GM20000 (cell line): ENCODE data around the gene SHQ1.

Experiments
- DNase-seq: peaks from one replicate; pipeline ENCODE4 v3.0.0; 2012; ENCODE audit warnings: low spot score
- TF ChIP-seq, protein P1 (sequence below): IDR thresholded peaks from 2 replicates; pipeline ENCODE4 v1.5.1; 2012; ENCODE audit warnings: mild to moderate bottlenecking, control low read depth; ENCODE audit errors: extremely low read depth, missing control alignments

SHQ1 gene

DNA sequence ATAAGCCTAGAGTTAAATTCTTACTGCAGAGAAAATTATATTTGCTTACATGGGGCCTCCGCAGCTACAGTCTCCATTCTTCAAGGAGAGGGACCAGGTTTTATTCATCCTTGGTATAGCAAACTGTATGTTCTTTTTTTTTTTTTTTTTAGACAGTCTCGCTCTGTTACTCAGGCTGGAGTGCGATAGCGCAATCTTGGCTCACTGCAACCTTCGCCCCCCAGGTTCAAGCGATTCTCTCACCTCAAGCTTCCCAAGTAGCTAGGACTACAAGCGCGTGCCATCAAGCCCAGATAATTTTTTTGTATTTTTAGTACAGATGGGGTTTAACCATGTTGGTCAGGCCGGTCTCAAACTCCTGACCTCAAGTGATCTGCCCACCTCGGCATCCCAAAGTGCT lies 2.1 kb downstream of the SHQ1 start:
- TF ChIP-seq, protein P1, sequence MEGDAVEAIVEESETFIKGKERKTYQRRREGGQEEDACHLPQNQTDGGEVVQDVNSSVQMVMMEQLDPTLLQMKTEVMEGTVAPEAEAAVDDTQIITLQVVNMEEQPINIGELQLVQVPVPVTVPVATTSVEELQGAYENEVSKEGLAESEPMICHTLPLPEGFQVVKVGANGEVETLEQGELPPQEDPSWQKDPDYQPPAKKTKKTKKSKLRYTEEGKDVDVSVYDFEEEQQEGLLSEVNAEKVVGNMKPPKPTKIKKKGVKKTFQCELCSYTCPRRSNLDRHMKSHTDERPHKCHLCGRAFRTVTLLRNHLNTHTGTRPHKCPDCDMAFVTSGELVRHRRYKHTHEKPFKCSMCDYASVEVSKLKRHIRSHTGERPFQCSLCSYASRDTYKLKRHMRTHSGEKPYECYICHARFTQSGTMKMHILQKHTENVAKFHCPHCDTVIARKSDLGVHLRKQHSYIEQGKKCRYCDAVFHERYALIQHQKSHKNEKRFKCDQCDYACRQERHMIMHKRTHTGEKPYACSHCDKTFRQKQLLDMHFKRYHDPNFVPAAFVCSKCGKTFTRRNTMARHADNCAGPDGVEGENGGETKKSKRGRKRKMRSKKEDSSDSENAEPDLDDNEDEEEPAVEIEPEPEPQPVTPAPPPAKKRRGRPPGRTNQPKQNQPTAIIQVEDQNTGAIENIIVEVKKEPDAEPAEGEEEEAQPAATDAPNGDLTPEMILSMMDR, result no peak
- DNase-seq, result no peak

DNA sequence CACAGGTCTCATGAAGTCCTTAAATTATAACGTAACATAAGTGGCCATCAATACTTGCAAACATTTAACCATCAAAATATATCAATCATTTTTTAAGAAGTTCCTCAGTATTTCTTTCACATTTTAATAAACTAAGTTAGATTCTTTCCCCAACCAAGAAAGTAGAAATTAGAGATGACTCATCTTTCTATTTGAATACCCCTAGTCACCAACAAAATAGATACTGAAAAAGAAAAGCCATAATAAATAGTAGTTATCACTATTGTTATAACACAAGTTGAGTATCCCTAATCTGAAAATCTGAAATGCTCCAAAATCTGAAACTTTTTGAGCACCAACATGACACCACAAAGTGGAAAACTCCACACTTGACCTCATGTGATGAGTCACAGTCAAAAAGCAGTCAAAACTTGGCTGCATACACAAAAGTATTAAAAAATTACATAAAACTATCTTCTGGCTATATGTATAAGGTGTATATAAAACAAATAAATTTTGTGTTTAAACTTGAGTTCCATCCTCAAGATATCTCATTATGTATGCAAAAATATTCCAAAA lies 3.7 kb downstream of the SHQ1 start:
- no peak for DNase-seq
- TF ChIP-seq, protein P1, result no peak

DNA sequence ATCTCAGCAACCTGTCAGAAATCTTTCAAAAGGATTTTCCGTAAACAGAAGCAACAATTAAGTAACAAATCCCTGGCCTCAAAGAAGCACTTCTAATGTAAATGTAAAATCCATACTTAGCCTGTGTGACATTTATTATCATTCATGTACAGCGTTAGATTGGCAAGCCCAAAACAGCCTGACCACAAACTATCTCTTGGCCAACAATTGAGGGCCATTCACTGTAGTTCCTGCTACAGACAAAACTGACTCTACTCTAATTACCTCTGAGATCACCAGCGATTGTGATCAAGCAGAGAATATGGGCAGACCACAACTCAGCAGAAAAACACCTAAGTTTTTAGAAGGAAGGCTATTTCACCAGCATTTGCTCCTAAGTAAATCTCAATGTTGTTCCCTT lies 9.2 kb downstream of the SHQ1 start:
- no peak for DNase-seq
- TF ChIP-seq, protein P1, result no peak

DNA sequence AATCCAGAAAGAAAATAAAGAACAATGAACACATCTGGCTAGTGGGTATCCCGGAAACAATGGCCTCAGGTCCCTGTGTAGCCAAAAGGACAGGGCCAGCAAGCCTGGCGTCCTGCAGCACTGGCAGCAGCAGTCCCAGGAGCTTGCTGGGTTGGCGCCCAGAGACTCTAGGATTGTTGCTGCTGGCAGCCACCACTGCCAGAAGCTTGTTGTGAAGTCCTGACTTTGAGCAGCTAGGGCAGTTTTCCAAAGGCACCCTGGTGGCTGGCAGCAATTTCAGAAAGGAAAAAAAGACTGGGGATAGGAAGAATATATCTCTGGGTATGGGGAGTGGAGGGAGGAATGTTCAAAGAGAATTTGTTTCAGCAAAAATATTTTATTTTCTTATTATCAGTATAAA lies 11.3 kb downstream of the SHQ1 start:
- no peak for DNase-seq
- TF ChIP-seq, protein P1, result no peak

DNA sequence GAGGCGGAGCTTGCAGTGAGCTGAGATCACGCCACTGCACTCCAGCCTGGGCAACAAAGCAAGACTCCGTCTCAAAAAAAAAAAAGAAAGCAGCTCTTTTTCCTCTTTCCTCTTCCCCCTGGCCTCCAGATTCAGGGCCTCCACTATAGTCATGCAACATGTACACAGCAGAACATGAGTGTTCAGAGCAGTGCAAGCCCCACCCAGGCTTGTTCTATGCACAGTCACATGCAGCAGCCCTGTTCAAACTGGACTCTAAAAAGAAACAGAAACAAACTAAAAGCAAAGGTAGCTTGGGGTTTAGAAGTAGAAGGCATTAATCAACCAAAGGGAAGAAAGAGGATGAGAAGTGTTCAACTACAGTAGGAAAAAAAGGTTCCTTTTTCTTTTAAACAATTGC lies 11.8 kb downstream of the SHQ1 start:
- DNase-seq, result no peak
- TF ChIP-seq, protein P1, result no peak

DNA sequence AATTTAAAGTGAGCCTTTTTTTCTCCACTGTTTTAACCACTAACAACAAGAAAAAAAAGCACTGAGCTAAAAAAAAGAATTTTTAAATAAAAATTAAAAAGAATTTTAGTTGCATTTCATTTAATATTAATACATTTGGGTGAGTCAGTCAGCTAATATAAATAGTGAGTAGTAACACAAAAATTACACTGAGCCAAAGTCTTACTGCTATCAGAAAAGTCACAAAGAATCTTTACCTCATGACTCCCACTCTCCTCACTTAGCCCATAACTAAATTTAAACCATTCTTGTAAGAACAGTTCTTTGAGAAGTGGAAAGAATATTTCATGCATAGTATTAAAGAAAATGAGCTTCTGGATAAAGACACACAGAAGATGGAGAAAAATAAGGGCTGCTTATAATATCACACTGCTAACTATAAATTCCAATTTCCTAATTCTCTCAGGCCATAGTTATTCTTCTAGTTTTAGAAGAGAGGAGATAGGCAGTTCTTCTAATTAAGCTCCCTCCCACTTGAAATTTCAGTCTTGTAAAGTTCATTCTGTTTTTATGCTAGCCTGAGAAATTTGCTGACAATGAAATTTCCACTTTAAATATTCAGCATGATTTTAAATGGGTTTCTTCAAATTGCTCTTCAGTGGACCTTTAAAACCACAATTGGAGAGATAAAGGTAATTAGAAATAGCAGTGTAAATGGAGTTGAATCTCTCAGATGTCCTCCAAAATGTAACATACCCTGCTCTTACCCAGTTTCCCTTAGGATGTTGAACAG lies 17.6 kb downstream of the SHQ1 start:
- TF ChIP-seq, protein P1, result no peak
- no peak for DNase-seq

DNA sequence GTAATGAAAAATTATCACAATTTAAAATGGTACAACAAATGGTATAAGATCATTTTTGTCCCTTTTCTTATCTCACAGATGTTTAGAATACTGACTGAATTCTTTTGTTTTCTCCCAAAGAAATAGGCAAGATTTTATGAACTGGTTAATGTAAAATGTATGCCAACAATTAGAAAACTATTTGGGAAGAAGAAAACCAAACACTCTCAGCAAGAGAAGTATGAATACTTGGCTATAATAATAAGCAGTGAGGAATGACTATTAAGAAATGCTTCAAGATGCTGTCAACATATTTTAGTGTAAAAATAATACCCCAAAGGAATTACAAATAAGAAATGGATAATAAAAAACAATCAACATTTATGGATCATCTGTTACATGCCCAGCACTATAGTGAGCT lies 18.5 kb downstream of the SHQ1 start:
- no peak for DNase-seq
- TF ChIP-seq, protein P1, result no peak
